Left hindlimb (tissue), 1 donor: ENCODE results near the gene DENND2A.
"Not testable (repeated sequence)": the region's sequence is repeated elsewhere in the genome, so short reads cannot be mapped to it uniquely, and the experiment has no call there.

Source experiments
- DNase-seq: peaks from one replicate; pipeline ENCODE4 v3.0.0-alpha.2; 2018

Gene DENND2A

DNA sequence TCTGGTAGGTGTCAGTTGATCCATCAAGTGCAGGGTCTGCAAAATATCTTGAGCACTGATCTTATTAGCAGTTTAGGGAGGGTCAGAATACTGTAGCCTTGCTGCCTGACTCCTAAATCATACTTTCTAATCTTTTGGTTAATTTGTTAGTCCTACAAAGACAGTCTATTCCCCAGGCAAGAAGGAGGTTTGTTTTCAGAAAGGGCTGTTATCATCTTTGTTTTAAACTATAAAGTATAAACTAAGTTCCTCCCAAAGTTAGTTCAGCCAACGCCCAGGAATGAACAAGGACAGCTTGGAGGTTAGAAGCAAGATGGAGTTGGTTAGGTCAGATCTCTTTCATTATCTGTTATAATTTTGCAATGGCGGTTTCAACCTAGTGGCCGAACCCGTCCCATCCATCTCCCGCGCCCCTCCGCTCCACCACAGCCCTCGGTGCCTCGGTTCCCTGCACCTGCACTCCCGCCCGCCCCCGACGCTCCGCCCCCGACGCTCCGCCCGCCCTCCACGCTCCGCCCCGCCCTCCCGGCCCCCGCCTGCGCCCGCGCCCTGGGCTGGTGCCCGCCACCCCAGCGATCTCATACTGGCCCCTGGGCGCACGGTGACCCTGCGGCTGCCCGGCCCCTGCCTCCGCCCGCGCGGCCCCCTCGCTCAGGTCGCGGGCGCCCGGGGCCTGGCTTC, 31.9 kb upstream of the DENND2A start, which contains the start of gene ADCK2:
Gene ADCK2 (plus strand): TSS at position 564 of the 681 bp plus-strand sequence. CDS start 386 bp downstream, outside the sequence.
- peak; percentile 67 for DNase-seq

GRCh38 chr7:140671966-140672365, 31.4 kb upstream of the DENND2A start:
- no peak for DNase-seq

DNA sequence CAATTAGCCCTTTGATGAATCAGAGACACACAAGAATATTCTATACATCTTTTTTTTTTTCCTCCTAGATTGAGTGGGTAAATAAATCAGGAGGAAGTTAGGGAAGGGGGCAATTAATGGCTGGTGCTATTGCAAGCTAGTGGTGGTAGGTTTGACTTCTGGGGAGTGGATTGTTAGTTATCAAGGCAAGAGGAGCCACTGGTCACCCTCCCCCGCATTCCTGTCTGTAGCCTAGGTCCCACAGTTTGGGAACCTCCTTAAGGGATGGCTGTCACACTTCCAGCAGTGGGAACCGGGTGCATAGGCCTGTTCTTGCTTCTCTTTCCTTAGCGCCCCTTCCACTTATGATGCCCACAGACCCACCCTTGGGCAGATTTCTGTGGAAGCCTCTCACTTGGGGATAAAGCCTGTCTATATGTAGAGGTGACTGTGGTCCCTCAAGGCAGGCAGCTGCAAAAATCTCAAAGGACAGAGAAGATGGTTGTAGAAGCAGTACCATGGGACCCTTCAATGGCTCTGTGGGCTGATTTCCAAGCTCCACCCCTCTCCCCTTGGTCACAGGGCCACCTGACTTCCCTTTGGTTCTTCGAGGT, 29.8 kb upstream of the DENND2A start:
- DNase-seq, result no peak

DNA sequence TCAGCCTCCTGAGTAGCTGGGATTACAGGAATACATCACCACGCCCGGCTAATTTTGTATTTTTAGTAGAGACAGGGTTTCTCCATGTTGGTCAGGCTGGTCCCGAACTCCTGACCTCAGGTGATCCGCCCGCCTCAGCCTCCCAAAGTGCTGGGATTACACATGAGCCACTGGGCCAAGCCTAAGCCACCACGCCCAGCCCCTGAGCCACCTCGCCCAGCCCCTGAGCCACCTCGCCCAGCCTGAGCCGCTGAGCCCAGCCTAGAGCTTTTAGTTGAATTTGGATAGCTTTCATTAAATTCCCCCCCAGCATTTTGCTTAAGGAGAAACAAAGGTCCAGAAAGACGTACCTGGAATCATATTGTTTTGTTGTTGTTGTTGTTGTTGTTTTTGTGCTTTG, 29.2 kb upstream of the DENND2A start:
- not testable (repeated sequence) for DNase-seq

DNA sequence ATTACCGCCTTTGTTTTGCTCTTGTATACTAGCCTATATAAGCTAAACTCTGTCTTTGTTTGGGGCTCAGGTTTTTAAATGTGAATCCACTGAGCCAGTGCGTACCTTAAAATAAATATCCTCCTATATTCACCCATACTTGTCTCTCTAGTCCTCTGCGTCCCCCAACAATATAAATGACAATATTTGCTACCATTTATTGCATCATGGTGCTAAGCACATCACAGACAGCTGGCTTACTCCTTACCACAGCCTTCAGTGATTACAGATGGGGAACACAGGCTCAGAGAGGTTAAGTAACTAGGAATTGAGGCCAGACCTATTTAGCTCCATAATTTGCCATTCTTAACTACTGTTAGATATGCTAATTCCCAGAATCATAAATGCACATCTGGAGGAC, 28.7 kb upstream of the DENND2A start:
- no peak for DNase-seq

DNA sequence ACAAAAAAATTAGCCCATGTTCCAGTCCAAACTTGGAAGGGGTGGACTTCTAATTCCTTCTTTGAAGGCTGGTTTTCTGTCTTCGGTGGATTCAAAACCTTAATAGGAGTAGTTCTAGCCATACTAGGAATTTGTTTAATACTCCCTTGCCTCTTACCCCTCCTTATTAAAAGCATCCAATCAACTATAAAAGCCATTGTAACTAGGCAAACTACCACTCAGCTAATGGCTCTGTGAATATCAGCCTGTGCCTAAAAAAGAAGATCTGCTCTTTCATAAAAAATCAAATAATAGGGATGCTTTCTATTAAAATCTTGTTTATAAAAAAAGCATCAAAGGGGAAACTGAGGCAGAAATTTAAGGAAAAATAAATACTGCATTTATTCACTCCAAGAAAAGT, 28.0 kb upstream of the DENND2A start:
- no peak for DNase-seq

- no peak for DNase-seq
Measured at GRCh38 chr7:140667476-140667875, 26.9 kb upstream of the DENND2A start.

DNA sequence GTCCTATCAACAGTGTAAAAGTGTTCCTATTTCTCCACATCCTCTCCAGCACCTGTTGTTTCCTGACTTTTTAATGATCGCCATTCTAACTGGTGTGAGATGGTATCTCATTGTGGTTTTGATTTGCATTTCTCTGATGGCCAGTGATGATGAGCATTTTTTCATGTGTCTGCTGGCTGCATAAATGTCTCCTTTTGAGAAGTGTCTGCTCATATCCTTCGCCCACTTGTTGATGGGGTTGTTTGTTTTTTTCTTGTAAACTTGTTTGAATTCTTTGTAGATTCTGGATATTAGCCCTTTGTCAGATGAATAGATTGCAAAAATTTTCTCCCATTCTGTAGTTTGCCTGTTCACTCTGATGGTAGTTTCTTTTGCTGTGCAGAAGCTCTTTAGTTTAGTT, 22.3 kb upstream of the DENND2A start:
- not testable (repeated sequence) for DNase-seq

DNA sequence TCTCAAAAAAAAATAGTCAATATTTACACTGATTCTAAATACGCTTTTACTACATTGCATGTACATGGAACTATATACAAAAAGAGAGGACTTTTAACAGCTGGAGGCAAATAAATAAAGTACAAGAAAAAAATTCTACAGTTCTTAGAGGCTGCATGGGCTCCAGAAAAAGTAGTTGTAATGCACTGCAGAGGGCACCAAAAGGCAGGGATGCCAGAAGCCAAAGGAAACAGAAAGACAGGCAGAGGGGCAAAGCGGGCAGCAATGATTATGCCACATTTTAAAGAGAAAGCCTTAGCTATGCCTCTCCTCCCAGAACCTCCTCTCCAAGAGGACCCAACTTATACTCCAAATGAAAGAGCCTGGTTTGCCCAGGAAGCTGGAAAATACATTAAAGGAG, 20.5 kb upstream of the DENND2A start:
- no peak for DNase-seq

DNA sequence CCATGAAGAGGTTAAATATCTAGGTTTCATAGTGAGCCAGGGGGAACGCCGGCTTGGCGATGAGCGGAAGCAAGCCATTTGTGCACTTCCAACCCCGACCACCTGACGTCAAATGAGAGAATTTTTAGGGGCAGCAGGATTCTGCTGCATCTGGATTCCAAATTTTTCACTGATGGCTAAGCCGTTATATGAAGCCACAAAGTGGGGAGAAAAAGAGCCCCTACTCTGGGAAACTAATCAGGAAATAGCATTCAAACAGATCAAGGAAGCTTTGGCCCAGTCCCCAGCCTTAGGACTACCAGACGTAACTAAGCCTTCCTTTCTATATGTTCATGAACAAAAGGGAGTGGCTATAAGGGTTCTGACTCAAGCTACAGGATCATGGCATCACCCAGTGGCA, 19.2 kb upstream of the DENND2A start:
- DNase-seq, result peak; percentile 60

GRCh38 chr7:140657891-140658290, 17.3 kb upstream of the DENND2A start:
- no peak for DNase-seq

DNA sequence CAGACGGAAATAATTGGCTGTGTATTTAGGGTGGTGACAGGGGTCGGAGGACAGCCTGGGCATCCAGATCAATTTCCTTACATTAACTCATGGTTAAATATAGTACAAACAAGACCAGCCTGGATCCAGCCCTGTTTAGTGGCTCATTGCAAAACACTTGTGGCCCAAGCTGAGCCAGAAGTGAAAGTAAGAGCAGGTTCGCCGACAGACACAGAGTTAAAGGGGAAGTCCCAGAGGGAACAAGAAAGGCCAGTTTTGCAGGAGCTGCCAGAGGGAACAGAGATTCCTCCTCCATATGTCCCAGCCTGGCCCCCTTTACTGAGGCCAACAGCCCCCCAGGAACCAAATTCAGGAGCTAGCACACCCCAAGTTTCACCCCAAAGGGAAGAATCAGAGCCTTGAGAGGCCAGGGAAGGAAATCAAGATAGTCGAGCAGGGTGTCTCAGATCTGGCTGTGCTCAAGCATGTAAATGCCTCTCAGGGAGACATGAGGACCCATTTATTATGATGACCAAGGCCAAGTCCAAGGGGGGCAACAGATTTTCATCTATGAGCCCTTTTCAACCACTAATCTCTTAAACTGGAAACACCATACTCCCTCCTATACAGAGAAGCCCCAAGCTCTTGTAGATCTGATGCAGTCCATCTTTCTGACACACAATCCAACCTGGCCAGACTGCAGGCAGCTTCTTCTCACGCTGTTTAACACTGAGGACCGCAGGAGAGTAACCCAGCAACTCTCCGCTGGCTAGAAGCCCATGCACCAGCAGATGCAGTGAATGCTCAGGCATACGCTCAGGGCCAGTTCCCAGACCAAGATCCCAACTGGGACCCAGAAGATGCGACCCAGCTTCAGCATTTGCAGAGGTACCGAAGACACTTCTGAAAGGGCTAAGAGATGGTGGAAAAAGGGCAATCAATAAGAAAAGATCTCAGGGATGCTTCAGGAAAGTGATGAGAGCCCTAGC, 16.2 kb upstream of the DENND2A start:
- DNase-seq, result no peak

GRCh38 chr7:140655511-140656408, 15.1 kb upstream of the DENND2A start:
- DNase-seq, result no peak

- DNase-seq, result no peak
Measured at GRCh38 chr7:140654661-140655060, 14.0 kb upstream of the DENND2A start.

- DNase-seq, result no peak
Measured at GRCh38 chr7:140654109-140654387, 13.4 kb upstream of the DENND2A start.

GRCh38 chr7:140653319-140654108, 12.9 kb upstream of the DENND2A start:
- peak; percentile 84 for DNase-seq

- DNase-seq, result no peak
Measured at GRCh38 chr7:140650367-140650766, 9.8 kb upstream of the DENND2A start.

DNA sequence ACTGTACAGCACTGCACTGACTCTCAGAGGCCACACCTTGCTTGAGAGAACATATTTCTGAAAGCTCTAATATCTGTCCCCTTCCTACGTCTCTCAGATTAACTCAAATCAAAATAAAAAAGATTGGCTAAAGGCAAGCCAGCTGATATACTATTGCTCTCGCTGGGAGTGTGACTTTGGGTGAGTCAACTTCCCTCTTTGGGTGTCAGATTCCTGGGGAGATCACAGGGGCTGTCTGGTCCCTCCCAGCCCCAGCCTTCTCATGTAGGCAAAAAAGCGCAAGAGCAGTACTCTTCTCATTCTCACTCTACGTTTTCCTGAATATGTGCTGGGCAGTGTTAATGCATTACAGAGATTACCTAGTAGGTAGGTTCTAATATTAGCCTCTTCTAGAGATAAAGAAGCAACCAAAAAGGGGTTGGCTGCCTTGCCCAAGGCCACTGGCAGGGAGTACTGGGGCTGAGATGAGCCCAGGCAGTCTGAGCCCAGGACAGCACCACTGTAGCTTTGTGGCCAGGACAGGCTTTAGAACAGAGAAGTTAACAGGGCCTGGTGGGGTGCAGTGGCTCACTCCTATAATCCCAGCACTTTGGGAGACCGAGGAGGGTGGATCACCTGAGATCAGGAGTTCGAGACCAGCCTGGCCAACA, 9.1 kb upstream of the DENND2A start:
- DNase-seq, result no peak

- DNase-seq, result no peak
Measured at GRCh38 chr7:140646931-140647647, 6.5 kb upstream of the DENND2A start.

DNA sequence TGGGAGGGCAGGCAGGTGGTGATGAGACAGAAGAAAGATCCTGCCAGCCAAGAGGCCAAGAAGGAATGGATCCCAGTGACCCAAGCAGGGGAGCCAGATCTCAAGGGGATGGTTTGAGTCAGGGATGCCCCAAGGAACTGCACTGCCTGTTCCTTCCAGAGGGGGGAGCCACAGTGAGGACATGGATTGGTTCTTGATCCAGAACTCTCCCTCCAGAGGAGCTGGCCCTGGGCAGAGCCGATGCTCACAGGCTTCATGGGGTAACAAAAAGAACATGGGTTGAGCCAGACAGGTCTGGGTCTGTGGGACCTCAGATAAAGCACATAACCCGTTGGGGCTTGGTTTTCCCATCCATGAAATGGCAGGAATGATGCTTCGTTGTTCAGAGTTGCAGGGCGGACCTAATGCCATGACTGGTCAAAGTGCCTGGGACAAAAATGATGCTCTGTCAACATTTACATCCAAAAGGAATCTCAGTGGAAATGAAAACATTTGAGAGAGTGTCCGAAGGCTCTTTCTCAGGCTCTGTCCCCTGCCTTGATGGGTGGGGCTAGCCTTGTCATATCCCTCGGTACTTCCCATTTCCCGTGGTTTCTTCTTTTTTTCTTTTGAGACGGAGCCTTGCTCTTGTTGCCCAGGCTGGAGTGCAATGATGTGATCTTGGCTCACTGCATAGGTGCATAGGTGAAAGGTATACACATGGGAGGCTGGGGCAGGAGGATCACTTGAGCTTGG, 4.7 kb upstream of the DENND2A start:
- DNase-seq, result no peak
